HG03354 (cell line): ENCODE data around the gene FBF1.

Experiments
- ATAC-seq: cut with Tn5 transposase; IDR thresholded peaks from one replicate; pipeline ENCODE4 v1.9.1; 2021; ENCODE audit warnings: mild to moderate bottlenecking; ENCODE audit not compliant: unreplicated experiment, poor library complexity, severe bottlenecking

The FBF1 gene

DNA sequence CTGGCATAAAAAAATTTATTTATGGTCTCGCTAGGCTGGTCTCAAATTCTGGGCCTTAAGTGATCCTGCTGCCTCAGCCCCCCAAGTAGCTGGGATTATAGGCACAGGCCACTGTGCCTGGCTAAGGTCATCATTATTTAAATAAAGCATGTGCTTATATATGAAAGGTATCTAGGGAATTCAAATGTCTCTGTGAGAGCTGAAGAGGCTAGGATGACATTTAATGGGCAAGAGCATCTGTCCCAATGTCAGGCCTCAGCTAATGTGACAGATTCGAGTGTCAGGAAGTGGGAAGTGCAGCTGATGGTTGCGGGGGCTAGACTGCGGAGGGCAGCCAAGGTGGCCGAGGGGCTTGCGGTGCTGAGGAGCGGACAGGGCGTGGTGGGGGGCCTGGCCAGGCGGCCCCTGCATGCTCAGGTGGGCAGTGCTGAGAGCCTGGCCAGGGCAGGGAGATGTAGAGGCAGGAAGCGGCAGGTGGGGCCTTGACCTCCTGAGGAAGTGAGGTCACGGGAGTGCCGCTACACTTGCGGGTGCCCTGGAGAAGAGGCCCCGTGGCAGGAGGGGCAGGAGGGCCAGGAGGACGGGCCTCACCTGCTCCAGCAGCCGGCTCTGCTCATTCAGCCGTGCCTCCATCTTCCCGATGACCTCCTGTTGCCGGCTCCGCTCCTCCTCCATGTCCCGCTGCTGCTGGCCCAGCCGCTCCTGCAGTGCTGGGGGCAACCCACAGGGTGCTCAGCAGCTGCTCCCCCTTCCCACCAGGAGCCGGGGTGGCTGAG is 23.5 kb downstream of the FBF1 start:
- no peak for ATAC-seq

DNA sequence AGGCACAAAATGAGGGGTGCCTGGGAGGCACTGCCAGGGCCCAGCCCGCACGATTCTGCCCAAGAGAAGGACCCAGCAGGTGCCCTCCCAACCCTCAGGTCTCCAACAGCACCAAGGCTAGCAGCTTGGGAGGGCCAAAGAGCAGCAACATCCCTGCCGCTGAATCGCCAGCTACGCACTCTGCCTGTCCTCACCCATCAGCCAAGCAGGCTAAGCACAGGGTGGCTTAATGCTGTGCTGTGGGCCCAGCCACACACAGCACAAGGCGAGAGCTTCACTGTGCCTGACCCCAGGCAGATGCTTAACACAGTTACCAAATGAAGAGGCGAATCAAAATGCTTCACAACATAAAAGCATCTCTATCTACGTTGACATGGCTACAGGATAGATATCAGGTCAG is 25.6 kb downstream of the FBF1 start:
- no peak for ATAC-seq

DNA sequence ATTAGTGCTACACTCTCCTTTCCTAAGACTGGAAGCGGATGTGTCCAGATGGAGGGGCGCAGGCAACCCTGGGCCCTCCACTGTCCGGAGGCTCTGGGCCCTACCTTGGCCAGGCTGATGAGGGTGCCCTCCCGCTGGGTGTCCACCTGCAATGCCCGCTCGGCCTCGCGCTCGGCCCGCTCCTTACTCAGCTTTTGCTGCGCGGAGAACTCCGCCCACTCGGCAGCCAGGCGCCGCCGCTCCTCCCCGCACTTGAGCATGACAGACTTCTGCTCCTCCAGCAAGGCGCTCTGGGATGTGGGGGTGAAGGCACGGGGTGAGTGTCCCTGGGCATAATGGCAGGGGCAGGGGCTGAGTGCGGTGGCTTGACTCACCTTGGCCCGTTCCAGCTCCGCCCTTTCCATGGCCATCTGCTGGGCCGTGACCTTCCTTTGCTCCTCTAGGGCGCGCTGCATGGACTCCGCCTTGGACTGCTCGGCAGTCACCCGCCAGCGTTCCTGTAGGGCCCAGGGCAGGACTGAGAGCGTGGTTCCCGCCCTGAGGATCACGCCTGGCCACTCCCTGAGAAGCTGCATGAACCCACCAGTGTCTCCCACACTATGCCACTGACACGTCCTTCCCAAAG is 26.1 kb downstream of the FBF1 start:
- ATAC-seq, result no peak

DNA sequence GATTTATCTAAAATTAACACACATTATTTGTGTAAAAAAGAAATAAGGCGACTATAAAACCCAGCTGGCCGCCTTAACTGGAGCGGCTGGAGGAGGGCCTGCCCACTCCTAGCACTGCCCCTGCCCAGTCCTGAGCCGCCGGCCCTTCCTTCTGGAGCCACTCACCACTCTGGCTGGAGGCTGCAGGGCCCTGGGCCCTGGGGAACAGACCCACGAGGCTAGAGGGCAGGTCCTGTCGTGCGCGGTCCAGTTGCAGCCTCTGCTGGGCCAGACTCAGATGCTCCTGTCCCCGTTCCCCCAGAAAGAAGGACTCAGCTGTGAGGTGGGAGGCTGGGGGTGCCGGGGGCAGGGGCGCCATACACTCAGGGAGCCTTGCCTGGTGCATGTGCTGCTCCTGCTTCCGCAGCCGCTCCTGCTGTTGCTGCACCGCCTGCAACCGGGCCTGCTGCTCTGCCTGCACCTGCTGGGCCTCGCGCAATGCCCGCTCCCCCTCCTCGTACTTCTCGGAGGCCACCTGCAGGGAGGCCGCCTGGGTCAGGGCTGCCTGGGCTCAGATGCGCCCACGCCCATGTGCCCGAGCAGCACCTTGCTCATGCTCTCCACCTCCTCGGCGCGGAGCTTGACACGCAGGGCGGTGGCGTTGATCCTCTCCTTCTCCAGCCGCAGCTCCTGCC is 27.2 kb downstream of the FBF1 start:
- ATAC-seq, result no peak

DNA sequence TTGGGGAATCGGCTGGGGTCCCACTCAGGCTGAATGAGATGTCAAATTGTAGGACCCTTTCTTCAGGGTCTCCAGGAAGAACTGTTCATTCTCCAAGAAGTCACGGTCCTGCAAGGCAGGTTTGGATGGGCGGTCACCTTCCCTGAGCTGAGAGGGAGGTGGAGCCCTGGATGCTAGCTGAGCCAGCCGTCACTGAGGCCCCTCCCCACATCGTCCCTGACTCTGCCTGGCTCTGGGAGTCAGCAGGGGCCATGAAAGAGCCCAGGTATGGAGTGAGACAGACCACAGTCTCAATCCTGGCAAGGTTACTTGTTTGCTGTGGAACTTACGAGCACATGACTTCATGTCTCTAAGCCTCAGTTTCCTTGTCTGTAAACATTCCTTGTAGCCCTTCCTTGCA is 30.1 kb downstream of the FBF1 start:
- ATAC-seq, result no peak

DNA sequence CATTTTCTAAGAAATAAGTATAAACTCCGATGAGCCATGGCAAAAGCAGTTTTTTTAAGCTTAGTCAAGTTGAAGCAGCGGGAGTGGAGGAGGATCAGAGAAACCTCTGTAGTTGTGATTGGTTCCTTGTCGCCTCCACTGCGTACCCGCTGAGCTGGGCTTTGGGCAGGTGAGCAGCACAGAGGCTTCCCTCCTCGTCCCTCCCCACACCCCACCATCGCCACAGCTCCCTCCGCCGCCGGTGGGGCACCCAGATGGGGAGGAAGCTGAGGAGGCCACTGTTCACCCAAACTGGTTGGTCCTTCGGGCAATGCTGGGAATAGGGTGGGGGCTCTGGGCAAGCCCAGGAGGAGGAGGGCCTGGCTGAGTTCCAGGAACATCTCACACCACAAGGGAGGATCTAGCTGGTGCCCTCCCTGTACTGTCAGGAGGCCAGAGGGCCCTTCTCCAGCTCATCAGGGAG is 31.0 kb downstream of the FBF1 start:
- ATAC-seq, result no peak

DNA sequence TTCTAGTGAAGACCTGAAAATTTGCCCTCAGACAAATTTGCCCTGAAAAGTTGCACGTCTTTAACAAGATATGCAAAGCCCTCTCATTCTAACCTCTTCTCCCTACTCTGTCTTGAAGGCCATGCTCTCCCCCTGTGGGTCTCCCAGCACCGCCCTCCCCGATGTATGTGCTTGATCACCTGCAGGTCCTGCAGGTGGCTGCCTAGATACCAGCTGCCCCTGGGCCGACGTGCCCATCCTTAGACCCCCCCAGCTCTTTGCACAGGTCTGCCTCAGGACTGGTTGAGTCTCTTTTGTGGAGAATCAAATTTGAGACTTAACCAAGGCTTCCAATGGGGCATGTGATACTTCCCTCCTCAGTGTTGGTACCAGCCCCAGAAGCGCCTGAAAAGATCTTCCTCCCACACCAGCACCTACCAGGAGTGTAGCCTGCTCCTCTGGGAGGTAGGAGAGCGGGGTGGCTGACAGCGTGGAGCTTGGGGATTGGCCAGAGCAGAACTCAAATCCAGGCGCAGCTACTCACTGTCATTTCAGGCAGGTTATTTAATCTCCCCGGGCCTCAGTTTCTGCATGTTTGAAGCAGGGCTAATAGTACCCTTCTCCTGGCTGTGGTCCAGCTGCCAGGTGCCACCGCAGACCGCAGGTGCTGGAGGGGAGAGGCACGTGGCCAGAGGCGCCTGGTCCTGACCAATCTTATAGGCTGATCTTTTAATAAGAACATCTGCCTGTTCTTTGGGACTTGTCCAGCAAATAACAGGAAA is 31.6 kb downstream of the FBF1 start:
- no peak for ATAC-seq

DNA sequence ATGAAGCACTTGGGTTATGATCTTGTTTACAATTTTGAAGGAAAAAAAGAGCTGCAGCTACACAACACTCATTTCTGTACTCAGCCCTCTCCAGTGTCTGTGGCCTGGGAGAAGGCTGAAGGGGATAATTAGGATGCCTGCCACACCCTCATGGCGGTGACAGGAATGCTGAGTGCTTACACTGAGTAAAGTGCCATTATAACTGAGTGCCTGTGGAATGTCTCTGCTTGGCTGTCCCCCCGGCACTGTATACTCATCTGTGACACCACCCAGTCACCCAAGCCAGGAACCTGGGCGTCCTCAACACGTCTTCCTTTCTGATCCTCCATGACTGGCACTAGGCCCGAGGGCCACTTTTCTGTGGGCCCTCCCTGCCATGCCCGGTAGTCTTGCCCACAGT is 32.6 kb downstream of the FBF1 start:
- no peak for ATAC-seq

DNA sequence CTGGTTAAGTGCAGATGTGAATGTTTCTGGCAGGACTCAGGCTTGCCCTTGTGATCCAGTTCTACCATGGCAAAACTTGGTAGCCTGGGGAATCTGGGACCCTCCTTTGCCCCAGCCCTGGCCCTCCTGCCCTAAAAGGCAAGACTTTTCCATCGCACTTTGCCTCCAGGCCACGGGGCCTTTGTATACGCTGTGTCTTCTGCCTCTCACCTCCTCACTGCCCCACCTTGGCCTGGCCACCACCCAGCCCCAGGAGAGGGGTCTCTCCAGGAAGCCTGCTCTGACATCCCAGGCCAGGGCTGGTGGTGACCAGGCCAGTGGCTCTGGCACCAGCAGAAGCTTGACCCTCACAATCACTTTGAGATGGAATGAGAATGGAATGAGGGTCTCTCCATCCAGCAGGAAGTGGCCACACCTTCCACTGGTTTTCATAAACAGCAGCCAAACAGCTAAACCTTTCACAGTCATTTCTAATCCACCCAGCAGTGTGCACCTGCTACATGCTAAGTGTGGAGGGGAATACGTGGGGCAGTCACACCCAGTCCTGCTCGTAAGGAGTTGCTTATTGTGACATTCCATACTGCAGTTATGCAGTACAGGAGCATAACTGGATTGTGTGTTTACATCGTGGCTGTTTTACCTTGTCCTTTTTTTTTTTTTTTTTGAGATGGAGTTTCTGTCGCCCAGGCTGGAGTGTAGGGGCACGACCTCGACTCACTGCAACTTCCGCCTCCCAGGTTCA is 34.5 kb downstream of the FBF1 start:
- ATAC-seq, result no peak

DNA sequence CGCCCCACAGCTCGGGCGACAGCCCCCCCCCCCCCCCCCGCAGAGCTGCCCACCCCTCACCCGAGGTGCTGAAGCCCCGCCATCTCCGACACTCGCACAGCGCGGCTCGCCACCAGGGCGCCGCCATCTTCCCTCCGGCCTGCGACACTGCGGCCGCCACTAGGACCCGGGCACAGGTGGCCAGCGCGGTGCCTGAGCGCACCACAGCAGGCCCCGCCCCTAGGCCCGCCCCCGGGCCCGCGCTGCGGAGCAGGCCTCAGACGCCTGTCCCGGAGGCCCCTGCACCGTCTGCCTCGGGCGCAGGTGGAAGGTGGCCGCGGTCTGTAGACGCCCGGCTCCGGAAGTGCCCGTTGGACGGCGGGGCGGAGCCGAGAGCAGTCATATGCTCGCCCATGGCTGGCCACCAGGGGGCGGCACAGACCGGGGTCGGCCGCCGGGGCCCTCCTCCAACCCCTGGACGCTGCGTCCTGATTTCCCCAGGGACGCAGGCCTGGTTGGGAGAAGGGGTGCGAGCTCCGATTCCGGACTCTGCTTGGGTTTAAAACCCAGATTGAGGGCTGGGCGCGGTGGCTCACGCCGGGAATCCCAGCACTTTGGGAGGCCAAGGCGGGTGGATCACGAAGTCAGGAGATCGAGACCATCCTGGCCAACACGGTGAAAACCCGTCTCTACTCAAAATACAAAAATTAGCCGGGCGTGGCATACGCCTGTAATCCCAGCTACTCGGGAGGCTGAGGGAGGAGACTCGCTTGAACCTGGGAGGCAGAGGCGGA is 35.9 kb downstream of the FBF1 start, which contains the start of gene MRPL38:
MRPL38 (minus strand) TSS at position 136 of the 773 bp plus-strand sequence; CDS start at position 127, 9 bp downstream.
- peak; percentile 97 for ATAC-seq

DNA sequence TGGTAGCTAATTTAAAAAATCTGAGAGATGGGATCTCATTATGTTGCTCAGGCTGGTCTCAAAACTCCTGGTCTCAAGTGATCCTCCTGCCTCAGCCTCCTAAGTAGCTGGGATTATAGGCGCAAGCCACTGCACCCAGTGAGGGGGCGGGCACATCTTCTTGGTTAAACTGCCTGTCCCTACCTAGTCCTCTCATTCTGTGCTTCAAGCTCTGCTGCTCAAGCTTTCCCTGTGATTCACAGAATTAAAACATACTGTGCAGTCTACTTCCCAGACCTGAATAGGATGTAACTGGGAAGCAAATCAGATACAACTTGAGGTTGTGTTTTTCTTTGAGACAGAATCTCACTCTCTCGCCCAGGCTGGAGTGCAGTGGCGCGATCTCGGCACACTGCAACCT is 38.4 kb downstream of the FBF1 start:
- ATAC-seq, result no peak

DNA sequence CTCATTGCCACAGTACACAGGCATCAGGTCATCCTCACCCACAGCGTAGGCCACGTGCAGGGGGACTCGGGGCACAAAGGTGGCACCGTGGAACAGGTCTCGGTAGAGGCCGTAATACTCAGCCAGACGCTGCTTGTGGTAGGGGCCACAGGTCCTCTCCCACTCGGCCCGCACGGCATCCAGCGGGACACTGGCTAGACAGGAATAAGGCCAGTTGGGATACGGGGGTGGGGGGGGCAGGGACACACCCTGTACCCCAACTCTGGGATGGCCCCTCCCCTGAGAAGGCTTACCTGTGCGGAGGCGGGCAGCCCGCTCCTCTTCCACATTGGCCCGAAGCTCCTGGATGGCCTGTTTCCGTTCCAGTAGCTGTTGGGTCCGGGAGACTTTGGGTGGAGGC is 39.1 kb downstream of the FBF1 start:
- no peak for ATAC-seq

DNA sequence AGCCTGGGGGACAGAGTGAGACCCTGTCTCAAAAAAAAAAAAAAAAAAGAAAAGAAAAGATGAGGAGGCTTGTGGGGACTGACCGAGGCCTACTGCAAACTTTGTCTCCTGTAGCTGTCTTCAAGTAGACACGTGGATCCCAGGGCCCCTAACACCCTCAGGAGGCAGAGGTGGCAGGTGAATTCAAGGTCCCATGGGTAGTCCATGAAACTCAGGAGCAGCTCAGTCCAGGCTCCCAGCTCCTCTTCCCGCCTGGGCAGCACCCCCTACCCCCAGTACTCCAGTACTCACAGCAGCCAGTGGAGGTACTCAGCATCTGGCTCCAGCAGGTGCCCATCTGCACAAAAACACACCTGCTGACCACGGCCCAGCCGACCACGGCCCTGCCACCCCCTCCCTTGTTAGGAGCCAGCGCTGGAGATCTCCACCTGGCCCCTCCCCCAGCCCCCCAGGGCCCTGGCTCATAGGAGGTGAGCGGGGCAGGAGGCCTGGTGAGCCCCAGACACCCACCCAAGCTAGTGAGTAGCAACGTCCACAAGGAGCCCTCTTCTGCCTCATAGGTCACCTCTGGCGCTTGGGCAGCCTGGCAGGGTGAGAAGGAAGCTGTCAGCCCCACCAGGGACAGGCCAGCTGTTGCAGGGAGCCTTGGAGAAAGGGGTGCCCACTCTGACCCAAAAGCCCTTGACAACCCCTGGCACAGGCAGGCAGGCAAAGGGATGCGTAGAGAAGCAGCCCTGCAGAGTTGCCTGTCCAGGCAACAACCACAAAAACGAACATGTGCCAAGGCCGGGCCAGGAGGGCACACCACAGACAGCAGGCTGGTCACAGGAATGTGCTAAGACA is 39.9 kb downstream of the FBF1 start:
- no peak for ATAC-seq

DNA sequence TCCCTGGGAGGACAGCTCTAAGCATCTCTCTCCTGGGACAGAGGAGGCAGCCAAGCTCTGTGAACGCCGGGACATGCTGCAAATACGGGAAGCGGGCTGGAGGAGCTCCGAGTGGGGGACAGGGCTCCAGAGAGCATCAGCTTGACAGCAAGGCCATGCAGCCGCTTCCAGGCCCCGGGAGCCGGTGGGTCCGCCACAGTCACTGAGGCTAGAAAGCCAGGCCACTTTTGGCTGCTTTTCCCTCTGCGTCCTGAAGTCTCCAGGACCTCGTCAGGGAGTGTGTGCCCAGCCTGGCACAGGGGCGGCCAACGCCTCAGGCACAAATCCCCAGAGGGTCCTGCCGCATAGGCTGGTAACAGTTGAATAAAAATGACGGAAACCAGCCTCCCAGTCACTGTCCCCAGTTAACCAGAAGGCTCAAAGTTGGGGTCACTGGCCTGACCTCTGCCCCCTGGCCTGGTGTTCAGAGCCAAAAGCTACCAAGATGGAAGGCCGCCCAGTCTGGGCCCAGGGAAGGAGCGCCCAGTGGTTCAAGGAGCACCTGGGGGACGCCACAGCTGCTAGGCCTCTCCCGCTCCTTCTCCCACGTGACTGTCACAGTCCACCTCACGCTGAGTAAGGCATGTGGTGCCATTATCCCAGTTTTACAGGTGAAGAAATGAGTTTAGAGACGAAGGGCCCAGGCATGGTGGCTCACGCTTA is 40.9 kb downstream of the FBF1 start:
- no peak for ATAC-seq

DNA sequence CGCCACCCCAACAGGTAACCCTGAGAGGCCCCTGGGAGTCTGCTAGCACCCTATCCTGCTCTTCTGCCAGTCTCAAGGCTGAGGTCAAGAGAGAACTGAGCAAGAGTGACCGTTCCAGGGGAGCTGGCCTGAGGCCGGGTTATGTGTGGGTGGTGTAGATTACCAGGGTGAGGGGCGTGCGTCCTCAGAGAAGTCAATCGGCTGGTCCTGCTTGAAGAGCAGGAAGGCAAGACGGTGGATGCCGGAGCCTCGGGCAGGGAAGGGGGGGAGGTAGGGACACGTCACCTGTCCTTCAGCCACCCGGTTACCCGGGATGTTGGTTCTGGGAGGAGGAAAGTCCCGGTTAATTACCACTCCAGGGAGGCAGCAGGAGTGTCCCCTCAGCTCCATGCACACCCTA is 41.5 kb downstream of the FBF1 start:
- no peak for ATAC-seq

DNA sequence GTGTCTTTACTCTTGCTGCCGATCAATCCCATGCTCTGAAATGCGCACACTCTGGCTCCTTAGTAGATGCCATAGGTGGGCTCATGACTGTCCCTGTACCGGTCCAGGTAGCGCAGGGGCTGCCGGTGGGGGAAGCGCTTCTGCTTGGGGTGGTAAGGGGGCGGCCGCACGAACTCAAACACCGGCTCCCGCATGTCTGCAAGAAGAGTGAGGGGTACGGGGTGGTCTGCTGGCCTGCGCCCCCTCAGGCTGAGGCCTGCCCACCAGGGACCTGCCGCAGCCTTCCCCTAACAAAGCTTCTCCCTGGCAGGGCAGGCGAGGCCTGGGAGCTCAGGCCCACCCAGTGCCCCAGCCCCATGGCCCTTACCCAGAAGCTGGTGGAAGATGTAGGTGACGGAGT is 42.1 kb downstream of the FBF1 start:
- no peak for ATAC-seq

DNA sequence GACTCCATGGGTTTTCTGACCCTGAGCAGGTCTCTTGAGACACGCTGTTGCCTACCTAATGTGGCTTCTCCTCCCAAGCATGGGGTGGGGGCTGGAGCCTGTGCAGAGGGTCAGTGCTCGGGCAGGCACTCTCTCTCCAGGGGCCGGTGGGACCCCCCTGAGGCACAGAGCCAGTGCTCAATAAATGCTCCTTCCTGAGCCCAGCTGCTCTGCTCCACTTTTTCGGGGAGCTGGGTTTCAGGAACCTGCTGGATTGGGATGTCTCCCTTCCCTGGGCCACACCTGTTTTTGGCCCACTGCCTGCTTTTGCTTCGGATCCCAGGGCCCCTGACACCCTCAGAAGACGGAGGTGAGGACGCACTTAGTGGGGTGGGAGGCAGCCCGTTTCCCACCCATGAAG is 42.8 kb downstream of the FBF1 start:
- ATAC-seq, result no peak
